Thoracic aorta (tissue), 2 donors: ENCODE results near the gene CMTM1. TPM values are rescaled to one million over a fixed set of nuclear protein-coding genes. Genes with fewer than 3 reads are reported as not detected.

Source experiments
- ATAC-seq: fragments of 150-250 bp; one replicate; pipeline ENCODE4 v1.8.0; 2017; ENCODE audit warnings: low read depth; ENCODE audit not compliant: insufficient number of reproducible peaks, low FRiP score
- DNase-seq: peaks from one replicate; pipeline ENCODE4 v3.0.0-alpha.2; 2020; ENCODE audit warnings: low spot score
- H3K27ac ChIP-seq, 2 donors: fragments of 200-600 bp; sonication (generic); 1 replicate in 1 of 2; 2 replicates in 1 of 2; pipeline ENCODE4 v1.5.1; 2016; ENCODE audit warnings: mild to moderate bottlenecking in 2 of 2, moderate library complexity in 2 of 2
- H3K27me3 ChIP-seq: fragments of 200-600 bp; sonication (generic); replicated peaks from 2 replicates; pipeline ENCODE4 v1.6.0; 2016; ENCODE audit warnings: mild to moderate bottlenecking; ENCODE audit not compliant: insufficient read depth
- H3K36me3 ChIP-seq: fragments of 200-600 bp; sonication (generic); one replicate; pipeline ENCODE4 v1.5.1; 2016
- H3K4me1 ChIP-seq, 2 donors: fragments of 200-600 bp; sonication (generic); 1 replicate in 1 of 2; 2 replicates in 1 of 2; pipeline versions ENCODE4 v1.5.1 to v1.6.0; 2016; ENCODE audit warnings: low read depth in 2 of 2, mild to moderate bottlenecking in 1 of 2; ENCODE audit not compliant: control insufficient read depth in 1 of 2
- H3K4me3 ChIP-seq: fragments of 200-600 bp; sonication (generic); 2 replicates; pipeline ENCODE4 v1.5.1; 2016; ENCODE audit warnings: mild to moderate bottlenecking
- H3K9me3 ChIP-seq: fragments of 200-600 bp; sonication (generic); 2 replicates; pipeline ENCODE4 v1.5.1; 2016
- CTCF ChIP-seq: fragments of 200-600 bp; sonication (generic); IDR thresholded peaks from one replicate; pipeline ENCODE4 v1.5.1; 2019; ENCODE audit warnings: antibody characterized with exemption
- total RNA-seq, 2 donors: library from RNA; depleted of rRNA; stranded (reverse); fragments of >200 nt; gene quantifications; one replicate each; pipeline versions ENCODE4 v1.1.0 to v1.2.3, GENCODE V29; 2016

Gene CMTM1
- total RNA-seq, 2 donors from 2014 or later, result 0.81 to 7.5 TPM

GRCh38 chr16:66544016-66544757 is 22.1 kb upstream of the CMTM1 start:
- no peak for TF ChIP-seq CTCF
- no peak overlapping the region for H3K4me3 ChIP-seq
- peaks cover 12% of the 10 kb centered on the region for H3K36me3 ChIP-seq
- H3K27me3 ChIP-seq, result no peaks in the 10 kb centered on the region
- ATAC-seq (no peak), DNase-seq (no peak)
- peaks cover 9 to 24% of the 10 kb centered on the region in 2 donors for H3K4me1 ChIP-seq
- no peak overlapping the region for H3K27ac ChIP-seq
- no peaks in the 10 kb centered on the region for H3K9me3 ChIP-seq

- no peak for TF ChIP-seq CTCF
- H3K4me1 ChIP-seq, result peaks cover 15 to 45% of the 10 kb centered on the region in 2 donors
- H3K27me3 ChIP-seq, result no peaks in the 10 kb centered on the region
- no peak overlapping the region for H3K4me3 ChIP-seq
- peaks cover 12% of the 10 kb centered on the region for H3K36me3 ChIP-seq
- DNase-seq, result no peak
- no peak for ATAC-seq
- no peaks in the 10 kb centered on the region for H3K9me3 ChIP-seq
- H3K27ac ChIP-seq, result peak overlapping the region in 1 of 2 donors; percentile 95
These were observed 18.9 kb upstream of the CMTM1 start for GRCh38 chr16:66547101-66547989.

- H3K4me1 ChIP-seq, result peaks cover 15 to 50% of the 10 kb centered on the region in 2 donors
- peaks cover 12% of the 10 kb centered on the region for H3K36me3 ChIP-seq
- no peaks in the 10 kb centered on the region for H3K27me3 ChIP-seq
- no peak for TF ChIP-seq CTCF
- ATAC-seq (no peak), DNase-seq (no peak)
- H3K27ac ChIP-seq, result peak overlapping the region; percentile 86 to 95
- H3K4me3 ChIP-seq, result no peak overlapping the region
- H3K9me3 ChIP-seq, result no peaks in the 10 kb centered on the region
These were observed 18.2 kb upstream of the CMTM1 start for GRCh38 chr16:66548068-66548467.

GRCh38 chr16:66548868-66549267 is 17.4 kb upstream of the CMTM1 start:
- DNase-seq (no peak), ATAC-seq (no peak)
- Histone ChIP-seq H3K4me1 (peaks cover 15 to 58% of the 10 kb centered on the region in 2 donors), H3K27me3 (no peaks in the 10 kb centered on the region), H3K27ac (peak overlapping the region; percentile 86 to 95), H3K9me3 (no peaks in the 10 kb centered on the region), H3K4me3 (peak overlapping the region; percentile 91), H3K36me3 (peaks cover 9% of the 10 kb centered on the region)
- TF ChIP-seq CTCF, result no peak
